ENCODE data around the gene COL4A1.

GRCh38 chr13:110341445-110342244, 34.7 kb upstream of the COL4A1 start:
- TF ChIP-seq CTCF (optimal IDR thresholded peaks at IDR 0.05 in 1 of 3, IDR thresholded peaks at IDR 0.05 in 1 of 3, conservative IDR thresholded peaks at IDR 0.05 in 1 of 3; ENCODE audit: extremely low read depth in 1 of 3, insufficient read depth in 2 of 3, low read length in 3 of 3) (no peak), EZH2 (IDR thresholded peaks at IDR 0.05; ENCODE audit: low read length) (no peak)

Data from keratinocyte (primary cell).